ENCODE measurements around the gene HHIP.

Gene HHIP

DNA sequence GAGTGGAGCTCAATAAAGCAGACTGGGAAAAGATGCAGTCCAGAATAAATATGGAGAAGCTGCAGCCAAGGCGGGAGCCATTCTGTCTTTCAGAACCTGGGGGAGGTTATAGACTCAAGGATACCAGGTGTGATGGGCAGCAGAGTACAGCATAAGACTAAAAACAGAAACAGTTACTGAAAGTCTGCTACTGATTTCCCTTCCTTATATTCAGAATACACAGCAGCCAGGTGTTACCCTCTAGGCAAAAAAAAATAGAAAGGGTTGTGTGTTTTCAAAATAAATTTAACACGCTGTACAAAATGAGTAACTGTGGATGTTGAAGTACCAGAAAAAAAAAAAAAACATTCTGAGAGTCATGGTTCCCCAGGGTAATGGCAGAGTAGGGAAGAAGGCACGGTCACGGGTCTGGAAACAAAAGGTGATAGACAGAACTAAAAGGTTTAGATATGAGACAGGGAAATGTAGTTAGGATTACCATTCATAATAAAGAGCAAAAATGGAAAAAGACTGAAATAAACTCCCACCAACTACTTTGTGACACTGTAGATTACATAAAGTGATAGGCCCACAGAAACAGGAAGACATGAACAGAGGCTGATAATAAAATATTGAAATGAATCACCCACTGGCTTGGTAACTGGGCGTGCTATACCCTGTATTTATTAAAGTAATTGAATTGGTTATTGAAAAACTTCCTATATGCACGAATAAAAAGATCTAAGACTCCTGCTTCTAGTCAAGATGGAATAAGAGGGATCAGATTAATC lies 10.8 kb upstream of the HHIP start:
- Histone ChIP-seq H3K4me3 (IDR thresholded peaks at IDR 0.05; ENCODE audit: insufficient read depth, low read depth, low read length) (no peak overlapping the region), H3K79me2 (ENCODE audit: insufficient read depth, low read depth) (no peaks in the 10 kb centered on the region), H3K27ac (no peak overlapping the region), H3K27me3 (ENCODE audit: insufficient read depth, low read depth) (no peaks in the 10 kb centered on the region), H2AFZ (ENCODE audit: low read depth) (no peak overlapping the region), H3K36me3 (ENCODE audit: insufficient read depth) (no peaks in the 10 kb centered on the region), H3K9ac (no peak overlapping the region), H3K4me2 (no peak overlapping the region), H4K20me1 (ENCODE audit: insufficient read depth) (no peaks in the 10 kb centered on the region), H3K4me1 (ENCODE audit: low read depth, poor library complexity, severe bottlenecking) (peaks cover 12% of the 10 kb centered on the region)
- TF ChIP-seq, protein P1, sequence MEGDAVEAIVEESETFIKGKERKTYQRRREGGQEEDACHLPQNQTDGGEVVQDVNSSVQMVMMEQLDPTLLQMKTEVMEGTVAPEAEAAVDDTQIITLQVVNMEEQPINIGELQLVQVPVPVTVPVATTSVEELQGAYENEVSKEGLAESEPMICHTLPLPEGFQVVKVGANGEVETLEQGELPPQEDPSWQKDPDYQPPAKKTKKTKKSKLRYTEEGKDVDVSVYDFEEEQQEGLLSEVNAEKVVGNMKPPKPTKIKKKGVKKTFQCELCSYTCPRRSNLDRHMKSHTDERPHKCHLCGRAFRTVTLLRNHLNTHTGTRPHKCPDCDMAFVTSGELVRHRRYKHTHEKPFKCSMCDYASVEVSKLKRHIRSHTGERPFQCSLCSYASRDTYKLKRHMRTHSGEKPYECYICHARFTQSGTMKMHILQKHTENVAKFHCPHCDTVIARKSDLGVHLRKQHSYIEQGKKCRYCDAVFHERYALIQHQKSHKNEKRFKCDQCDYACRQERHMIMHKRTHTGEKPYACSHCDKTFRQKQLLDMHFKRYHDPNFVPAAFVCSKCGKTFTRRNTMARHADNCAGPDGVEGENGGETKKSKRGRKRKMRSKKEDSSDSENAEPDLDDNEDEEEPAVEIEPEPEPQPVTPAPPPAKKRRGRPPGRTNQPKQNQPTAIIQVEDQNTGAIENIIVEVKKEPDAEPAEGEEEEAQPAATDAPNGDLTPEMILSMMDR (conservative IDR thresholded peaks at IDR 0.05; ENCODE audit: low read depth, low read length) = no peak

DNA sequence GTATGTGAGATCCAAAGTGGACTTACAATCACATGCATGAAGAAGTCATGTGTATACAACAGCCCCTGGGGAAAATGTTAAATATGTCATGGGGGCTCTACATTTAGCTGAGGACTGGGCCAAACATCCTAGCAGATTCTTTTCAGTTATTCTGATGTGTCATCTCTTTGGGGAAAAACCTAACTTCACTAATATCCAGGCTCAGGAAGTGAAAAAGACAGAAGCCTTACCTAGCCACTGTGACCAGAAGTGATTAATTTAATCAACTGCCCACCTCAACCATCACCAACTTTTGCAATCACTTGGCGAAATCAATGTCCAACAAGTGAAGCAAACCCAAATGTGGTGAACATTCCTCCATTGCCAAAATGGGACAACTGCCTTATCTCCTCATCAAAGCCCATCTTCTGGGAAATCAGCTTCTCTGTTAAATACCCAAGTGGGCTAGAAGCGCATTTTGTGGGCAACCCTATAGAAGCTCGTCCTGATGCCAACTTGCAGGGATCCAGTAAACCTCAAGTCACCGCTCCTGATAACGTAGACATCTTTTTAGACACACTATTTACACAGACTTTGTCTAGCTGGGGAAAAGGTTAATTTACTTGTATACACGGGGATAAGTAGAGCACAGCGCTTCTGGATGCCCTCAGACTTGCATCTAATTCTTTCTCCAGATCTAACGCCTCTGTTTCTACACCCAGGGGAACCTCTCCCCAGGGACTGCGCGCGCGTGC lies 1.4 kb upstream of the HHIP start:
- TF ChIP-seq, protein P1 (conservative IDR thresholded peaks at IDR 0.05; ENCODE audit: low read depth, low read length) = no peak
- no peaks in the 10 kb centered on the region for H4K20me1 ChIP-seq (ENCODE audit: insufficient read depth)
- H3K36me3 ChIP-seq (ENCODE audit: insufficient read depth) = no peaks in the 10 kb centered on the region
- no peak overlapping the region for H3K4me2 ChIP-seq
- H3K79me2 ChIP-seq (ENCODE audit: insufficient read depth, low read depth) = no peaks in the 10 kb centered on the region
- H3K27ac ChIP-seq = no peak overlapping the region
- no peak overlapping the region for H3K4me3 ChIP-seq (IDR thresholded peaks at IDR 0.05; ENCODE audit: insufficient read depth, low read depth, low read length)
- no peaks in the 10 kb centered on the region for H3K27me3 ChIP-seq (ENCODE audit: insufficient read depth, low read depth)
- H2AFZ ChIP-seq (ENCODE audit: low read depth) = no peak overlapping the region
- no peaks in the 10 kb centered on the region for H3K4me1 ChIP-seq (ENCODE audit: low read depth, poor library complexity, severe bottlenecking)
- no peak overlapping the region for H3K9ac ChIP-seq

DNA sequence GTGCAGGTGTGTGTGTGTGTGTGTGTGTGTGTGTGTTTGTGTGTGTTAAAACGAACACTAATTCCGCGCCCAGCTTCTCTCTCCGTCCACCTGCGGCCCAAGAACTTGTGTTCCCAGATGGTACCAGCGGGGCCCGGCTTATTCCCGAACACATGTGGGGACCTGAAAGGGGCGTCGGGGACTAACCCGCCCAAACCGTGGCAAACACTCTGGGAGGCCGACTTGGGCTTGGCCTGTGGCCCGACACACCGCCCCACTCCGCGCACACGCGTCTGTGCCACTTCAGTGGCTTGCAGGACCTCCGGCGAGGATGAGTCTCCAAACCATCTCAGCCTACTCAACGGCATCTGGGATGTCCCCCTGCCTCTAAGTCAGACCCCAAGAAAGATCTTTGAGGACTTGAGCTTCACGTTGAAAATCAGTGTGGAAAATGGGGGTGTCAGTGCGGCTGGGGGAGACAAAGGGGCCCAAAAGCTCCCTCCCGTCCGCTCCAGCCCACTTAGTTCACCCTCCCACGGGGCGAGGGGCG lies 790 bp upstream of the HHIP start:
- H3K4me3 ChIP-seq (IDR thresholded peaks at IDR 0.05; ENCODE audit: insufficient read depth, low read depth, low read length) = no peak overlapping the region
- TF ChIP-seq, protein P1 (conservative IDR thresholded peaks at IDR 0.05; ENCODE audit: low read depth, low read length) = no peak
- no peak overlapping the region for H3K4me2 ChIP-seq
- no peaks in the 10 kb centered on the region for H3K79me2 ChIP-seq (ENCODE audit: insufficient read depth, low read depth)
- no peak overlapping the region for H3K9ac ChIP-seq
- H2AFZ ChIP-seq (ENCODE audit: low read depth) = no peak overlapping the region
- H3K27me3 ChIP-seq (ENCODE audit: insufficient read depth, low read depth) = no peaks in the 10 kb centered on the region
- H4K20me1 ChIP-seq (ENCODE audit: insufficient read depth) = no peaks in the 10 kb centered on the region
- H3K27ac ChIP-seq = no peak overlapping the region
- H3K4me1 ChIP-seq (ENCODE audit: low read depth, poor library complexity, severe bottlenecking) = no peaks in the 10 kb centered on the region
- no peaks in the 10 kb centered on the region for H3K36me3 ChIP-seq (ENCODE audit: insufficient read depth)

DNA sequence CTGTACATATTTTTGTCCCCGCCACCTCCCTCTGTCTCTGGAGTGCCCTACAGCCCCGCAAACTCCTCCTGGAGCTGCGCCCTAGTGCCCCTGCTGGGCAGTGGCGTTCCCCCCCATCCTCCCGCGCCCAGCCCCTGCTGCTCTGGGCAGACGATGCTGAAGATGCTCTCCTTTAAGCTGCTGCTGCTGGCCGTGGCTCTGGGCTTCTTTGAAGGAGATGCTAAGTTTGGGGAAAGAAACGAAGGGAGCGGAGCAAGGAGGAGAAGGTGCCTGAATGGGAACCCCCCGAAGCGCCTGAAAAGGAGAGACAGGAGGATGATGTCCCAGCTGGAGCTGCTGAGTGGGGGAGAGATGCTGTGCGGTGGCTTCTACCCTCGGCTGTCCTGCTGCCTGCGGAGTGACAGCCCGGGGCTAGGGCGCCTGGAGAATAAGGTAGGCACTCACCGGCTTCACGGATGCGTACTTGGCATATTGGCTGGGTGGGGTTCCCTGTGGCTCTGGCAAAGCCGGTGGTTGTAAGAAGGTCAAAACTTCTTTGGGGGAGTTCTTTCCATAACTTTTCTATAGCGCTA lies 653 bp downstream of the HHIP start:
- Histone ChIP-seq H3K4me3 (IDR thresholded peaks at IDR 0.05; ENCODE audit: insufficient read depth, low read depth, low read length) (no peak overlapping the region), H2AFZ (ENCODE audit: low read depth) (peak overlapping the region; percentile 53; the same call in 1 of the 2 replicates), H3K4me2 (peak overlapping the region; percentile 27; the same call in 1 of the 2 replicates)

More for the DNA sequence above, 653 bp downstream of the HHIP start:
- TF ChIP-seq, protein P1 (conservative IDR thresholded peaks at IDR 0.05; ENCODE audit: low read depth, low read length) = no peak
- no peak overlapping the region for H3K27ac ChIP-seq
- H3K79me2 ChIP-seq (ENCODE audit: insufficient read depth, low read depth) = no peaks in the 10 kb centered on the region
- H3K27me3 ChIP-seq (ENCODE audit: insufficient read depth, low read depth) = no peaks in the 10 kb centered on the region
- no peak overlapping the region for H3K9ac ChIP-seq
- H4K20me1 ChIP-seq (ENCODE audit: insufficient read depth) = no peaks in the 10 kb centered on the region
- H3K4me1 ChIP-seq (ENCODE audit: low read depth, poor library complexity, severe bottlenecking) = no peaks in the 10 kb centered on the region
- H3K36me3 ChIP-seq (ENCODE audit: insufficient read depth) = no peaks in the 10 kb centered on the region
